Measurements from ENCODE around the gene SH3TC2.

DNA sequence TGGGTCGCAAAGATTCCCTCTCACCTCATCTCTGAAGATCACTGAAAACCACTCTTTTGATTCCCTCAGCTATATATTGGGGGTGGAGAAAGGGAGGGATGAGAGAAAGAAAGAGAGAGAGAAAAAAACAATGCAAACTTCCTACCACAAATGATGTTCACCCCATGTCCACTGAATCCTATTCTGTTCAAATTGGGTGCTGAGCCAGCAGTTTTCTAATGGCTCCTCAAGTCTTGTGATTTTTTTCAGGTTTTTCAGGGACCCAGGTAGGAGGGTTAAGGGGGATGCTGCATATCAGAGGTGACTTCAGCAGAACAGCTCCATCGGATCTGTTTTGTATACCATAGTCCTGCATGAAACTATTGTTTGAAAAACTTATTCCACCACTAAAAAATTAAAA is 95.9 kb downstream of the SH3TC2 start:
- TF ChIP-seq SP1 (IDR thresholded peaks at IDR 0.05) (no peak), LEF1 (IDR thresholded peaks at IDR 0.05; ENCODE audit: borderline replicate concordance) (no peak), ZNF384 (IDR thresholded peaks at IDR 0.05) (no peak), SUZ12 (IDR thresholded peaks at IDR 0.05) (no peak), TARDBP (IDR thresholded peaks at IDR 0.05) (no peak), FOXA1 (IDR thresholded peaks at IDR 0.05) (no peak), BHLHE40 (IDR thresholded peaks at IDR 0.05; ENCODE audit: borderline replicate concordance) (no peak), ELF4 (IDR thresholded peaks at IDR 0.05) (no peak), HDGF (IDR thresholded peaks at IDR 0.05; ENCODE audit: borderline replicate concordance) (no peak), CTBP1 (IDR thresholded peaks at IDR 0.05; ENCODE audit: borderline replicate concordance) (no peak), FOXM1 (IDR thresholded peaks at IDR 0.05; ENCODE audit: borderline replicate concordance) (no peak), NFRKB (IDR thresholded peaks at IDR 0.05) (no peak)
- TF ChIP-seq, protein P1, sequence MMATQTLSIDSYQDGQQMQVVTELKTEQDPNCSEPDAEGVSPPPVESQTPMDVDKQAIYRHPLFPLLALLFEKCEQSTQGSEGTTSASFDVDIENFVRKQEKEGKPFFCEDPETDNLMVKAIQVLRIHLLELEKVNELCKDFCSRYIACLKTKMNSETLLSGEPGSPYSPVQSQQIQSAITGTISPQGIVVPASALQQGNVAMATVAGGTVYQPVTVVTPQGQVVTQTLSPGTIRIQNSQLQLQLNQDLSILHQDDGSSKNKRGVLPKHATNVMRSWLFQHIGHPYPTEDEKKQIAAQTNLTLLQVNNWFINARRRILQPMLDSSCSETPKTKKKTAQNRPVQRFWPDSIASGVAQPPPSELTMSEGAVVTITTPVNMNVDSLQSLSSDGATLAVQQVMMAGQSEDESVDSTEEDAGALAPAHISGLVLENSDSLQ (IDR thresholded peaks at IDR 0.05) = no peak

All from HEK293T (cell line).